Mucosa of rectum (tissue), 2 donors: ENCODE measurements around the gene GRIK2.

Experiments used
- H3K27ac ChIP-seq, 2 donors: one replicate each; pipeline ENCODE4 v1.7.0; 2013; ENCODE audit warnings: inconsistent platforms in 2 of 2, low read depth in 2 of 2, low read length in 2 of 2
- H3K27me3 ChIP-seq, 2 donors: one replicate each; pipeline ENCODE4 v1.7.0; 2013; ENCODE audit warnings: low read length in 2 of 2; ENCODE audit not compliant: control insufficient read depth in 2 of 2, insufficient read depth in 2 of 2
- H3K36me3 ChIP-seq, 2 donors: one replicate each; pipeline ENCODE4 v1.7.0; 2013; ENCODE audit warnings: low read length in 2 of 2; ENCODE audit not compliant: control insufficient read depth in 2 of 2, insufficient read depth in 2 of 2
- H3K4me1 ChIP-seq, 2 donors: one replicate each; pipeline ENCODE4 v1.7.0; 2013; ENCODE audit warnings: low read length in 2 of 2, mild to moderate bottlenecking in 1 of 2; ENCODE audit not compliant: control insufficient read depth in 2 of 2, insufficient read depth in 2 of 2
- H3K4me3 ChIP-seq, 2 donors: one replicate each; pipeline ENCODE4 v1.7.0; 2013; ENCODE audit warnings: low read length in 2 of 2
- H3K9ac ChIP-seq, 2 donors: one replicate each; pipeline ENCODE4 v1.7.0; 2013; ENCODE audit warnings: low read length in 2 of 2, low read depth in 1 of 2, mild to moderate bottlenecking in 1 of 2
- H3K9me3 ChIP-seq, 2 donors: one replicate each; pipeline ENCODE4 v1.7.0; 2013; ENCODE audit warnings: low read length in 2 of 2; ENCODE audit not compliant: control insufficient read depth in 2 of 2
- donor health status: healthy.
- donor health status: Normal muscosa, but diverticular disease.

GRIK2 gene

DNA sequence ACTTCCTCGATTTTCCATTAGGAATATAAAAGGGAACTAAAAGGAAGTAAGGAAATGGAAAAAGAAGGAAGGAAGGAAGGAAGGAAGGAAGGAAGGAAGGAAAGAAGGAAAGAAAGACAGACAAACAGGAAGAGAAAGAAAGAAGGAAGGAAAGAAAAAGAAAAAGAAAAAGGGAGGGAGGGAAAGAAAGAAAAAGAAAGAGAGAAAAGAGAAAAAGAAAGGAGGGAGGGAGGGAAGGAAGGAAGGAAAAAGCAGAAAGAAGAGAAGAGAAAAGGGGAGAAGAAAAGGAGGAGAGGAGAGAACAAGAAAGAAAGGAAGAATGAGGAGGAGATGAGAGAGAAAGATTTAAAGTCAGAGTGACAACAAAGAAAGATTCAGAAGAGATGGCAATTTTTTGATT lies 724.5 kb downstream of the GRIK2 start:
- H3K27ac ChIP-seq = no peak overlapping the region
- H3K4me3 ChIP-seq = no peak overlapping the region
- no peaks in the 10 kb centered on the region for H3K36me3 ChIP-seq
- no peaks in the 10 kb centered on the region for H3K9me3 ChIP-seq
- no peaks in the 10 kb centered on the region for H3K27me3 ChIP-seq
- H3K9ac ChIP-seq = no peak overlapping the region
- H3K4me1 ChIP-seq = no peaks in the 10 kb centered on the region
